ENCODE measurements around the gene LHPP. TPM values are rescaled to one million over a fixed set of nuclear protein-coding genes. Genes with fewer than 3 reads are reported as not detected.

The LHPP gene
- total RNA-seq, 1 experiment from 2014 or later: 17.3 TPM

GRCh38 chr10:124560377-124561105 is 98.9 kb downstream of the LHPP start:
- in situ Hi-C loops (cut with HindIII; ENCODE audit: low sequenced_read_pairs): no loop called here
- peak; percentile 95 for DNase-seq (ENCODE audit: low spot score)

- in situ Hi-C loops (cut with HindIII; ENCODE audit: low sequenced_read_pairs): no loop called here
- no peak for DNase-seq (ENCODE audit: low spot score)
Observed at GRCh38 chr10:124561206-124561605, 99.6 kb downstream of the LHPP start.

- DNase-seq (ENCODE audit: low spot score): no peak
- in situ Hi-C loops (cut with HindIII; ENCODE audit: low sequenced_read_pairs): no loop called here
Observed at GRCh38 chr10:124562425-124563060, 100.9 kb downstream of the LHPP start.

- in situ Hi-C loops (cut with HindIII; ENCODE audit: low sequenced_read_pairs): no loop called here
Observed at GRCh38 chr10:124563320-124564040, 101.9 kb downstream of the LHPP start.

GRCh38 chr10:124564881-124565280 is 103.3 kb downstream of the LHPP start:
- in situ Hi-C loops (cut with HindIII; ENCODE audit: low sequenced_read_pairs): no loop called here
- DNase-seq (ENCODE audit: low spot score): no peak

More at GRCh38 chr10:124563320-124564040, 101.9 kb downstream of the LHPP start:
- DNase-seq (ENCODE audit: low spot score): no peak

- DNase-seq (ENCODE audit: low spot score): peak; percentile 26
- in situ Hi-C loops (cut with HindIII; ENCODE audit: low sequenced_read_pairs): no loop called here
Observed at GRCh38 chr10:124565565-124566221, 104.1 kb downstream of the LHPP start.

GRCh38 chr10:124566222-124566888 is 104.7 kb downstream of the LHPP start:
- DNase-seq (ENCODE audit: low spot score): no peak
- in situ Hi-C loops (cut with HindIII; ENCODE audit: low sequenced_read_pairs): no loop called here

- no peak for DNase-seq (ENCODE audit: low spot score)
- in situ Hi-C loops (cut with HindIII; ENCODE audit: low sequenced_read_pairs): no loop called here
Observed at GRCh38 chr10:124566981-124567835, 105.6 kb downstream of the LHPP start.

- no peak for DNase-seq (ENCODE audit: low spot score)
- in situ Hi-C loops (cut with HindIII; ENCODE audit: low sequenced_read_pairs): no loop called here
Observed at GRCh38 chr10:124568339-124568738, 106.7 kb downstream of the LHPP start.

GRCh38 chr10:124568848-124569622 is 107.4 kb downstream of the LHPP start:
- no peak for DNase-seq (ENCODE audit: low spot score)
- in situ Hi-C loops (cut with HindIII; ENCODE audit: low sequenced_read_pairs): no loop called here

GRCh38 chr10:124569623-124570470 is 108.2 kb downstream of the LHPP start:
- DNase-seq (ENCODE audit: low spot score): no peak
- in situ Hi-C loops (cut with HindIII; ENCODE audit: low sequenced_read_pairs): no loop called here

GRCh38 chr10:124570646-124571045 is 109.0 kb downstream of the LHPP start:
- in situ Hi-C loops (cut with HindIII; ENCODE audit: low sequenced_read_pairs): no loop called here
- no peak for DNase-seq (ENCODE audit: low spot score)

- DNase-seq (ENCODE audit: low spot score): no peak
- in situ Hi-C loops (cut with HindIII; ENCODE audit: low sequenced_read_pairs): no loop called here
Observed at GRCh38 chr10:124572751-124573150, 111.1 kb downstream of the LHPP start.

- DNase-seq (ENCODE audit: low spot score): no peak
- in situ Hi-C loops (cut with HindIII; ENCODE audit: low sequenced_read_pairs): no loop called here
Observed at GRCh38 chr10:124573726-124574455, 112.3 kb downstream of the LHPP start.

- in situ Hi-C loops (cut with HindIII; ENCODE audit: low sequenced_read_pairs): no loop called here
- DNase-seq (ENCODE audit: low spot score): no peak
Observed at GRCh38 chr10:124574456-124575070, 112.9 kb downstream of the LHPP start.

Measured in G401 (cell line).